Endometrial microvascular endothelial cells (primary cell): ENCODE results near the gene MPPED2. TPM values are rescaled to one million over a fixed set of nuclear protein-coding genes. Genes with fewer than 3 reads are reported as not detected.

Source experiments
- in situ Hi-C: cut with HindIII; loops from 2 replicates; pipeline ENCODE4 v1.10.0; 2017; ENCODE audit warnings: low sequenced_read_pairs, low pct_unique_long_range_greater_than_20kb; ENCODE audit errors: inconsistent ontology term
- total RNA-seq: library from RNA; depleted of rRNA; stranded (reverse); fragments of >200 nt; gene quantifications from one replicate; pipeline ENCODE4 v1.2.3, GENCODE V29; 2015; ENCODE audit errors: inconsistent ontology term

MPPED2 gene
- total RNA-seq, 1 donor from 2014 or later, result not detected

DNA sequence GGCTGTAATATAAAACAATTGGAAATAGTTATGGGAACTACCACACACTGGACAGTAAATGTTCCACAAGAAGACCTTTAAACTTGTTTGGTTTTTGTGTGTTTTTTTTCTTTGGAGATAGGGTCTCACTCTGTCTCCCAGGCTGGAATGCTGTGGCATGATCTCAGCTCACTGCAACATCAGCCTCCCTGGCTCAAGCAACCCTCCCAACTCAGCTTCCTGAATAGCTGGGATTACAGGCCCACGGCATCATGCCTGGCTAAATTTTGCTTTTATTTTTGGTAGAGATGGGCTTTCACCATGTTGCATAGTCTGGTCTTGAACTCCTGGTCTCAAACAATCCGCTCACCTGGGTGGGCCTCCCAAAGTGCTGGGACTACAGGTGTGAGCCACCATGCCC lies 121.0 kb downstream of the MPPED2 start:
- in situ Hi-C loops, result no loop called here

DNA sequence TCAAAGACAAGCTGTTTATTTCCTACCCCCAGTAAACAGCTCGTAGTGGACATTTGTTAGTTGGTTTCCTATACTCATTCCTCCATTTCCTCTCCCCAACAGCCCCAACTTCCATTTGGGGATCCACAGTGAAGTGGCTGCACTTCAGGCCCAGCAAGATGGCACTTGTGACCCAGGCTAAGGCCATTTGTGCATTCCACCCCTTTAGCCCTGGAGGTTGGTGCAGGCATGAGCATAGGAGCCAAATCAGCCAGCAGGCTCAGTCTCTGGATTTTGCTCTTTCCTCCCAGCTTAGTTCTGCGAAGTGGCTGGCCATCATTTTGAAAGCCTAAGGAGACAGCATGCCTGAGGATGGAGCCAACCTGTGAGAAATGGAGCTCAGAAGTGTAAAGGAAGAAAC lies 122.9 kb downstream of the MPPED2 start:
- in situ Hi-C loops, result no loop called here

DNA sequence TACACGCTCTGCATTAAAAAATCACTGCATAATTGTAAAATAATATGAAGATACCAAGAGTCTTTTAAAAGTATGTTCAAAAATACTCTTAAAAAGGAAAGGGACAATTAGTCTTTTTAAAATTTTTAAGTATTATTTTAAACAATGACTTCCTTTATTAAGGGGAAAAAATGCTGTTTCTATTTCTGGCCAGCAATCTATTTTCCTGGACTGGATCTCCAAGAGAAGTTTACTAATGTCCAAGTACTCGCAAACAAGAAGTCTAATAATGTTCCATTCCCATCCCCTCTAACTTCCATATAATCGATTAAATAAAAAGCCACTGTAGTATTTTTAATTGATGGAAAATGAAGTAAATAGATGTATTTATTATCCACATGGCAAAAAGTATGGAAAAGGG lies 123.7 kb downstream of the MPPED2 start:
- in situ Hi-C loops, result no loop called here

- in situ Hi-C loops, result no loop called here
Observed at GRCh38 chr11:30459821-30460220, 126.3 kb downstream of the MPPED2 start.

GRCh38 chr11:30459306-30459705 lies 126.8 kb downstream of the MPPED2 start:
- in situ Hi-C loops, result no loop called here

GRCh38 chr11:30458541-30458940 lies 127.6 kb downstream of the MPPED2 start:
- in situ Hi-C loops, result no loop called here

DNA sequence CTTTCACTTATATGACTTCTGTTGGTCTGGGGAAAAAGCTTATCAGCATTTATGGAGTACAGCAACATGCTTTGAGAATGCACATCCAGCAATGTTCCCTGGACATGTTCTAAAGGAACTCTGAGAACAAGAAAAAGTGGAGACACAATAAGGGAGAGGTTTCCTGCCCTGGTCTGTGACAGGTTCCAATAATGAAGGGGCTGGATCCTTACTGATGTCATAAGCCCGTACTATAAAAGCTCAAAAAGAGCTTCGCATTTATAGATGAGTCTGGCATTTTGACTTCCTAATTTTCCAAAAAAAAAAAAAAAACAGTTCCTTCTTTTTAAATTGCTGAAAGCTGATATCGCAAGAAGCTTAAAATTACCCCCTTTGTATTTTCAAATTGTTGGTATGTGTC lies 129.1 kb downstream of the MPPED2 start:
- in situ Hi-C loops, result no loop called here

- in situ Hi-C loops, result no loop called here
Observed at GRCh38 chr11:30455025-30455424, 131.1 kb downstream of the MPPED2 start.

DNA sequence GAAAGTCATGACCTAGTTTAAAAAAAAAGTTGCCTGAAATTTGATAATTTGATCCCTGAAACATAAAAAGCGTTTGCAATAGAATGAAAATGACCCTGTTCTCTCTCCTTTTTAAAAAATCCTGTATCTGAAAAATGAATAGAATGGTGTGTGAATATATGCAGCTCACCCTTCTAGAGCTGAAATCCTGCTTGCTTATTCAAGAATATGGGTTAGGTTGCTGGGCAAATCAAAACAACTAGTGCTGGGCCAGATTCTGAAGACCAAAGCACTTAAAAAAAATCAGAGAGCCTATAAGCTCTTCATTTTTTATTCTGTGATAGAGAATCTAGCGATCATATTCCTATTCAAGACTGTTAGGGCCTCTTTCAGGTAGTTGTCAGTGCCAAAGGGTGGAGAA lies 131.6 kb downstream of the MPPED2 start:
- in situ Hi-C loops, result no loop called here

DNA sequence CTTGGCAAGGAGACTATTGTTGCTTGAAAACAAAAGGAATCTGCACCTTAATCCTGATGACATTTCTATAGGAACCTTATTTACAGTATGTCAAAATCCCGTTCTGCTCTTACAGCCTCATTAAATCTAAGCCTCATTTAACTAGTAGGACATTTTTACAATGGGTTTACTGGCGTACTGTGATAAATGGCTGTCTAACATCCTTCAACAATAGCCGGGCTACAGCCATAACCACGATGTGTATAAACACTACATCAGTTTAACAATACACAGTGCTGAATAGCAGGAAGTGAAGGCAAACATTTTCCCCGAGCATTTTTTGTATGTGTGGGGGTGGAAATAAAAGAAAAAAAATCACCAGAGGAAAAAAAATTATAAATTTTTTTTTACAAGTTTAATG lies 132.0 kb downstream of the MPPED2 start:
- in situ Hi-C loops, result no loop called here

DNA sequence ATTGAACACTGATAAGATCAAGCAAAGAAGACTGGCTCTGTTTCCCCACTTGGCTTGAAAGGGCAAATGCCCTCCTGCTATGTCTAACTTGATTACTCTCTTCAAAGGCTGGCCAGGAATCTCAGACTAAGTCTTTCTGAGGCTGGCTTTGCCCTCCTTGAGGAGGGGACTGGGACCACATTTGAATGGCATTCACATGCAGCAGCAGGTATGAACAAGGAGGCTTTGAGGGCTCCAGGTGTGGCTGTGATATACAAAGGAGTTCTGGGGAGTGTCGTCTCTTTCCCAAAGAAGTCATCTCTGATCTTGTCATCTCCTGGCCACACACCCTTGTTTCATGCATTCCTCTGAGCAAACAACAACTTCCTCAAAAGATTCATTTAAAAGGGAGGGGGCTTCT lies 132.4 kb downstream of the MPPED2 start:
- in situ Hi-C loops, result no loop called here

GRCh38 chr11:30452842-30453241 lies 133.3 kb downstream of the MPPED2 start:
- in situ Hi-C loops, result no loop called here

- in situ Hi-C loops, result no loop called here
Observed at GRCh38 chr11:30452114-30452513, 134.0 kb downstream of the MPPED2 start.

GRCh38 chr11:30451626-30452025 lies 134.5 kb downstream of the MPPED2 start:
- in situ Hi-C loops, result no loop called here

GRCh38 chr11:30451167-30451566 lies 135.0 kb downstream of the MPPED2 start:
- in situ Hi-C loops, result no loop called here

DNA sequence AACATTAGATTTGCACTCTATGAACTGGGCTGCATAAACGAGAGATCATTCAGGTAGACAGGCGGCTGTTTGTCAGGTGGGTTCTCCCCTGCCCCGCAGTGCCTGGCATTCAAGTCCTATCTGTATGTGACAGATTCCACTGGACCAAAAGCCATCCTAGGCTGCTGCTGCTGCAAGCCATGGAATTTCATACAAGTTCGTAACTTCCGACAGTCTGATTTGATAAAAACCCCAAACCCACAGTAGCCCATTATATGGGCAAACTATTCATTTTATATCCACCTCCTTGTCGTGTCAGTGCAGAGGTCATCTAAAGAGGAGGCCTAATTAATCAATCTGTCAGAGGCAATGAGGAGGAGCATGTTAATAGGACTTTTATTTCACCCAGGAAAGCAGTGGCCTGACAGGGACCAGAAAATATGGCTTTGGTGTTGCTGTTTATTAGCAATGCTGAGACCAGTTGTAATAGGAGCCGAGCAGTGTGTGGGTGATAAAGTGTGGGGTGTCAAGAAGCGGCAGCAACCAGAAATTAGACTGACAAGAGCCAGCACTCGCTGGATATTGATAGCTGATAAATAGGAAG lies 139.0 kb downstream of the MPPED2 start:
- in situ Hi-C loops, result no loop called here

GRCh38 chr11:30446520-30446919 lies 139.6 kb downstream of the MPPED2 start:
- in situ Hi-C loops, result no loop called here

DNA sequence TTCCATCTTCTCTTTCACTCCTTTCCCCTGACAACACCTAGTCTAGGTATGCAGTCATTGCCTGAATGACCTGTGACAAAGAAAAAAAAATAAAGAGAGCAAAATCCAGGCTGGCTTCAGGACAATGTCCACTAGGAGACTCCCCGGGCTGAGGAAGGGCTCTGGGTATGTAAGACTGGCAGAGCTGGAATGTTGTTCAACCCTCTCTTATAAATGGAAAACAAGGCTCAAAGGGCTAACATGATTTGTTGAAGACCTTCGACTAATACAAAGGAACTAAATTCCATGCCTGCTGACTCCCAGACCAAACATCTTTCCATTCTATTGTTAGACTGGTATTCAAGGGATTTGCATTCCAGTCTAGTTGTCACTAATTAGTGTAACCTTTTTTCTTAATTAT lies 141.1 kb downstream of the MPPED2 start:
- in situ Hi-C loops, result no loop called here

- in situ Hi-C loops, result no loop called here
Observed at GRCh38 chr11:30440510-30440909, 145.6 kb downstream of the MPPED2 start.

DNA sequence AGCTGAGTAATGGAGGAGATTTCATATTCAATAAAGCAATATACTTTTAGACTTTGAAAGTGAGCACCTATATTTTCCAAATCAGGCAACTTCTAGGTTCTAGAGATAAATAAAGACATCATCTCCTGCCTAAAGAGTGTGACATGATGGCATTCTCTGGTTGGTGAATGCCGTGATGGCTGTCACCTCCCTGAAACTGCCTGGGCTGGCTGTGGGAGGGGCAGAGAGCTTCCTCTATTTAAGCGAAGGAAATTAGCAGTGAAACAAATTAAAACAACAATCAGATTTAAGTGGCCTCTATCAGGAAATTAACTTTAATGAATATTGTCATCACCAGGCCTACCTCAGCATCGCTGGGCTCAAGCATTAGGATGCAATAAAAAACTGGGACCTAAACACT lies 149.4 kb downstream of the MPPED2 start:
- in situ Hi-C loops, result no loop called here

DNA sequence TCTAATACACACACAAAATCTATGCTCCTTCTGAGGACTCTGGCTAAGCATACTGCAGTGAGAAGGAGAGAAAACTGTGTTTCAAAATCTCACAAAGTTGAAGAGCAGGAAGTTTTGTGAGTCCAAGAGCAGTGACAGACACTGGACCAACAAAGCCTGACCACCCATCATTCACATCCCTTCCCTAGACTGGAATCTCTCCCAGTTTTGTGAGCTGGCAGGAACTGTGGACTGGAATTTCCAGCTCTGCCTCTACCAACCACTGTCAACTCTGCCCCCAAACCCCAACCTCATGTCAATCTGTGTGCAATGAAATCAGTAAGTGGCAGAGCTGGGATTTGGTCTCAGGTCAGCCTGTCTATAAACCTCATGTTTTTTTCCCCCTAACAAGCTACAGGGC lies 150.7 kb downstream of the MPPED2 start:
- in situ Hi-C loops, result no loop called here
